Stimulated activated CD8-positive, alpha-beta memory T cell treated with anti-CD3 and anti-CD28 coated beads, Interleukin-7, amount 100 ng/mL, for 4 hours (primary cell): ENCODE data around the gene GBE1.

Experiments
- DNase-seq, 2 donors: peaks; one replicate each; pipeline ENCODE4 v3.0.0-alpha.2; 2020; ENCODE audit warnings: low read depth in 2 of 2

GBE1 gene

DNA sequence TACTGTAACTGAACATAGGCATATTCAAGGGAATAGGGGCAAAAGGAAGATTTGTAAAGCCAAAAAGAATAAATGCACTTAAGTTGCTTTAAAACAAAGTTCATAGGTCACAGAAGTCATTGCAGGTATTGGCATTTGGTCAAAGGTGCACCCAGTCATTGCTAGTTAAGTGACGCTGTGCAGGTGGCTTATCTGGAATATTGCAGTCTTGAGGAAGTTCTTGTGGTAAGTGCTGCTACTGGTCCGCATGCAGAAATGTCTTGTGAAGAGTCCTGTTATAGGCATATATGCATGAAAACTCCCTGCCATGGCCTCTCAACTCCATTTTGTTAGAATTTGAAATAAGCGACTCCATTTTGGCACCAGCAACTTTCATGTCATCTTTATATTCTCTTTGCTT is 293.1 kb downstream of the GBE1 start:
- no peak for DNase-seq

DNA sequence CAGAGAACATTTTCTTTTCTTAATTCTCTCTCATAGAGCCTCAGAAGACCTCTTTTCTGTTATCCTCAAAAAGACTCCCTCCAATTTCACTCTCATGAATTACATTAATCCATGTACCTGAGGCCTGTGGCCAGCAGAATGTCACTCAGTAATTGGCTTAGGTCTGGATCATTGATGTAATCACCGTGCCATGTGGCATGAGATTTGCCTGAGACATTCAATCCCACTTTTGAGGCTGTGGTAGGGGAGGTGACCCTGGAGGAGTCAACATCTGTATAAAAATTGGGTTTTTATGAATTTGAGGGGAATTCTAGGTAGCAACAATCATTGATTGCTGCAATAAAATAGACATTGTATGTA is 295.3 kb downstream of the GBE1 start:
- DNase-seq = no peak

DNA sequence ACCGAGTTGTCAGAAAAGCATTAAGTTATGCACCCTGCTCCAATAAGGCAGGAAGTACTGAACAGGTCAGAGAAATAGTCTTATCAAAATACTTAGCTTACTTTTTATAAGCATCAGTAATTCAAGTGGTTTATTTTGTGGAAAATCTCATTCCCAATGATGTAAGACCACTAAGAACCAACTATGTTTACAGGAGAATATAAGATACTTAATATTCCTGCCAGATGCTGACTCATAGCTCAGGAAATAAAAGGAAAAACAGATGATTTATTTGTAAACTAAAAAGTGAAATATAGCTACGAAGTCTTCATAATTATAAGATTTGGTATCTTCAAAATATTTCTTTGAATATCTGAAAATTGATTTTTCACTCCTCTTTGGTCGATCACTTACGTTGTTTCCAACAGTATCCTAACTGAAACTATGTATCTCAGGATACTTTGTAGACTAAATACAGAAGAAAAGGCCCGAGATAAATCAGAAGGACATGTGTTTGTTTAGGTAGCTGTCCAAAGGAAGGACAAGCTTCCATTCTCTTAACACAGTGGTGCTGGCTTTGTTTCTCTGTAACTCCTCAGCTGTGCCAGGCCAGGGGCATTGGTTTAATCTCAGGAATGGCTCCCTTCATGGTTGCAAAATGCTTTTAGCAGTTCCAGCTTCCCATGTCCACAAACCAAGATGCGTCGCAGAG is 295.8 kb downstream of the GBE1 start:
- DNase-seq = no peak

DNA sequence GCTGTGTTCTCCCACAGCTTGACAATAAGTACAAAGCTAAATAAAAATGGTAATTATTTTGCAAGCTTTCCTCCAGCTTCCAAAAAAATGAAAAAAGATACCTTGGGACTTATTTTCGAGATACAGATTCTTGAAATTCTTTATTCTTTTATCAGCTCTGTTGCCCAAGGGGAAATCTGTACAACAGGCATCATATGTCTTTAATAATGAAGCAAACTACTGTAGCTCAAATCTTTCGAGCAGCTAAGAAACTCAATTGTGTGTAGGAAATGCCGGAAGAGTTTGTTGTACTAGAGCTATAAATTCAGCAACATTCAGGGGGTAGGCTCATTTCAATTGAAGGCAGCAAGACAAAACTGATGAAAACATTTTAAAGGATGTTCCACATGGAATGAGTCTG is 297.7 kb downstream of the GBE1 start:
- no peak for DNase-seq

DNA sequence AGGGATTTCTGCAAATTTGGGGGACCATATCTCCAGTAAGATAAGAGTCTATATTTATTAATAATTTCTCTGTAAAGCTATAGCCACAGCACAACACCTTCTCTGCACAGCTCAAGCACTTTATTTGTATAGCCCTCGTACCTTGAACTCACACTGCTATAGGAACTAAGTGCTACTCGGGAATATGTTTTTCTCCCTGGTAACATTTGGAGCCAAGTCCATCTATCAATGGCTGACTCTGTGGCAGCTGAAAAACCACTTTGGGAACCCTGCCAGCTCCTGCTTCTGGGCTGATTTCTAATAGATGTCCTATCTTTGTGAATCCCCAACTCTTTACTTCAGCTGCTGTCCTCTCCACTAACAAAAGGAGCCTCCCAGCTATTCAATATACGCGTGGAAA is 298.5 kb downstream of the GBE1 start:
- no peak for DNase-seq

DNA sequence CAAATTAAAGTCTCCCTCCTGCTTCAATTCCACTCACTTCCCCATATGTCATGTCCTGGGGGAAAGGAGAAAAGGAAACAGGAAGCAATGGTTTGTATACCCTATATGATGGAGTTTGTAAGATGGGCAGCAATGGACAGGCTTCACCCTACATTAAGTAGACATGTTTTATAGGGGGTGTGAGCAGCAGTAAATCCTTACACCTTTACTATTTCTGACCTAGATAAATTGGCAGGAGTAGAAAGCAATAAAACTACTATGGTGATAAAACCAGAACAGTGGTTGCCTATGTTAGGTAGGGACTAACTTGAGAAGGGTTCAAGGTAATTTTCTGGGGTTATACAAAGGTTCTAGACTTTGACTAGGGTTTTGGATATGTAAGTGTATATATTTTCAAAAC is 301.7 kb downstream of the GBE1 start:
- DNase-seq = no peak

DNA sequence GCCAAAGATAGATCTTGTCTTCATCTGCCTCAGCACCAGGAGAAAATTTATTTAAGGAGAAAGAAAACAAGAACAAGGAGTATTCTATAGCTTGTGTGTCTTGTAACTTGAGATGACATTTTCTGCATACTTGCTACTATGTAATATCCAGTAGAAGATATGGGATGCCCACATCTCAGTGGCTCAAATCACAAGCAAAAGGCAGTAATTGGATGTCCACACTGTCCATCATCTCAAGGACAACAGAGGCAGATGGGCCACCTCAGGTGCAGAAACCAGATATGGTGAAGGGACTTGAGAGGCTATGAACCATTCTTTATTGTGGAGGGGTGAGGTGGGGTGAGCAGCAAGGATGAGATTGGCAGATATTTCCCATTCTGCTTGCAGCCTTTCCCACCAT is 309.0 kb downstream of the GBE1 start:
- DNase-seq = no peak

DNA sequence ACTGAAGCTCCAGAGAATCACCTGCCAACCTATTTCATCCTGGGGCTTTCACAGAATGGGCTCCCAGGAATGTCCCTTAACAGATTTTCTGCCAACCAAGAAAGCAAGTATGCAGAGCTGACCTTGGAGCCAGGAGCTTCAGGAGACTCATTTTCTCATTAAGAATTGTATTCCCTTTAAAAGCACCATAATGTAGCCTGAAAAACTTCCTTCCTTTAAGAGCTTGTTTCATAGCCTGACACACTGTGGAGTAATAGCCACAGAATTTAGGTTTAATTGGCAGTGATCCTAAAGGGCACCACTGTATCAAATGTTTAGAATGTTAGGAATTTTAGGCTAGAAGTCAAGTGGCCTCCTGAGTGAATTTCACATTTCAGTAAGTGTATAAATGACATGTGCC is 309.8 kb downstream of the GBE1 start:
- DNase-seq = no peak

DNA sequence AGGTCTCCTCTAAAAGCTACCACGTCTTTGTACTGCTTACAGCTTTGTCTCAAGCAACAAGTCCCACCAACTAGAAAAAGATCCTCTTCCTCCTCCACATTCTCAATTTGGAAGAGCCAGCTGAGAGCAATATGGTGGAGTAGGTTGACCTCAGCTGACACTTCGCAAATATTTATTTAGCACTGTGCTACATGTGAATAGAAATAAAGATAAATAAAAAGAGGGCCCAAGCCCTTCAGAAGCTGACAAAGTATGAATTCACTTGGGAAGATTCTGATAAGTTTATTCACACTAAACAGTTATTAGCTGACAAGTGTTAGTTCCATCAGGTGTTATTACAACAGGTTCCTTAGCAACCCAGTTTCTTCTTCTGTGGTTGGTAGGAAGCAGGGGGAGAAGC is 310.3 kb downstream of the GBE1 start:
- DNase-seq = no peak

DNA sequence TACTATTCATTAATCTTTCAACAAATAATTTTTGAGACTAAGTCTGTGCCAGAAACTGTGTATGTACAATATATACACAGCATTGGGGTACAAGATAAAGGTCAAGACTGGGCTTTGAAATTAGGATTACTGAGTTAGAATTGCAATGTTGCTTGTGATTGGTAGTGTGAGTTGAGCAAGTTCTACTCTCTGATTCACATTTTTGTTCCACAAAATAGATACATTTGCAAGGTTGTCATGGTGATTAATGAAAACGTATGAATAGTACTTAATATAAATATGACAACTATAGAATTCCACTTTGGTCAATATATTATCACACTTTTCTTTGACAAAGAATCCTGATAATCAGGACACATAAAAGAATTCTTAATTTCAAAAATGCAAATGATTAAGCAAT is 314.6 kb downstream of the GBE1 start:
- DNase-seq = no peak

DNA sequence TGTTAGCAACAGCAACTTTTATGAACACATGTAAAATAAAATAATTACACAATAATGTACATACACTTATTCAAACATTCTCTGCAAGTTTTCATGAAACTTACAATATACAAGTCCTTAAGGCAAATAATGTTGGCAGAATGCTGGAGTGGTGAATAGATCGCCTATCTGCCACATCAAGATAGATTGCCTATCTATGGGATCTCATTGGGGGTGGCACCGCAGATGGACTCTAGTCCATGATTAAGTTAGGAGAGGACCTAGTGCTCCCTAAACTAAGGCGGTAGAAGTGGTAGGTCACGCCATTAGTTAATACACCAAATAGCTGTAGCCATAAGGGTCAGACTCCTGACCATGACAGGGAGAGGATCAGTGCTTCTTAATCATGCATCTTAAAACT is 315.7 kb downstream of the GBE1 start:
- DNase-seq = no peak

DNA sequence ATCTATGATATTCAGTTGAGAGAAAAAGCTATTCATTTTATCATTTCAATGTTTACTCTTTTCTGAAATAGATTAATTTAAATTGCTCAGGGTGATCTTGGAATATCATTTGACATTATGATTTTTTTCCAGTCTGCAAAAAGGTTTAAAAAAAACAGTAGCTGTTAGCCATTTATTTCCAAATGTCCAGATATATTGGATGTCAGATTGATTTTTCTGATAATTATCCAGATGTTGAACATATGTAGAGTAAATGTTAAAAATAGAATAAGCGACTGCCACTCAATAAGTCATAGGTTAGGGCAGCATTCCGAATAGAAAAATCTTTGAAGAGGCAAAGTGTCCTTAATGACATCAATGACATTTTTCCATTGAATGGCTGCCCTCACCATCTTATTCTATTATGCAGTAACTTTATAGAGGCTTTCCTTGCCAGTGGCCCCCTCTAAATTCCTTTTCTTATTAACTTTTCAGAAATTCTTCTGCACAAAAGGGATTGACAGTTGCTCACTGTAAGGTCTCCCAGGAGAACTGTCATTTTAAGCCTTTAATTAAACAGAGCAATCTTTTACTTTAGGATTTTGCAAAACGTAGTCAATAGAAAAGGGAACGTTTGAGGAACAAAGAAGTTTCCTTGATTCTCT is 316.5 kb downstream of the GBE1 start:
- DNase-seq = no peak

DNA sequence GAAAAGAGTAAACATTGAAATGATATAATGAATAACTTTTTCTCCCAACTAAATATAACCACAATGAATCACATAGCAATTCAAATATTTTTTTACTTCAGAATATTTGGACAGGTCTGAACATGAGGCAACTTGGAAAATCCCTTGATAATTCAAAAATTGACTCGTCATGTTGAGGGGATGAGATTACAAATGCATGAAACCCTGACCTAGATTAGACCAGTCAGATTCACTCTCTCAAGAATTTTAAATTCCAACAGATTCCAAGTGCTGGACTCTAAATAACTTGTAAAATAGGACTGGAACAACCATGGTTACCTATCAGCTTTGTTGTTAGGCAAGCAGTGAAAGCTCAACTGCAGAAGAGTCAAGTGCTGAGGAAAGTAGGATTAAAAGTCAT is 317.5 kb downstream of the GBE1 start:
- DNase-seq = no peak

DNA sequence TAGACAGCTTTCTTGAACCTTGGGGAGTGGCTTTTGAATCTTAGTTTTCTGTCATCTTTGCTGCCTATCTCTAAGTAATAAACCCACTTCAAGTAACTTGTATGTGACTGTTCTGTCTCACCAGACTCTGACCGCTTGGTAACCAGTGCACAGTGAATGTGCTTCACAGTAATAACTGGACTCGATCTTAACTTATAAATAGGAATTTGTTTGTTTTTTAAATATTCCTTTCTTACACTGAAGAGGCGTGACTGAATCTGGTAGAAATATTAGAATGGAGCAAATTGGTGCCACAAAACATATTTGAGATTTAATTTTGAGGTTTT is 318.0 kb downstream of the GBE1 start:
- no peak for DNase-seq

DNA sequence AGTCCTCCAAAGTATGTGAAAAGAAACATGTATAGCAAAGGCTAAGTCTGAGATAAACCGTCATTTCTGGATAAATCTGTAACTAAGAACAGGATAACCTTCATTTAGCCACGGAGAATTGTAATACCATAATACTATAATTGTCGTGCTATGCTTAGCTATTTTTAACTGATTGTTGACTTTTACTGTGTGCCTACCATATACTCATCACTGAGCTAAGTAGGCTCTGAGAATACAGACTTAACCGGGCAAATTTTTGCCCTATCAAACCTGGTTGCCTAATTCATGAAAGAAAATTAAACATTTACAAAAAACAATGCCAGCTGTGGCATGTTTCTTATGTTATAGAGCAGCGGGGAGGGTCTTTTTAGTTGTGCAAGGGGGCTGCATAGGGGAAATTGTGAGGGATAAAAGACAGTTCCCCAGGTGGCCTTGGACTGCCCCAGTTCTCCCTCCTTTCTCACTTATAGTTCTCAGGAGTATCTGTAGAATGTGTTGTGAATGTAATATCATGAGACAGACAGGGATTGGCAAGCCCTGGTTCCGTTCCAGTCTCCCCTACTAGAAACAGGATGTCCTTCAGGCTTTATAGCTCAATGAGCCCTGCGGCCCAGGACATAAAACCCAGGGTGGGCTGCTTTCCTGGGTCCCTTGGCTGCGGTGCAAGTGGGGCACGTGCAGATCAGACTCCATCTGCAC is 318.5 kb downstream of the GBE1 start:
- no peak for DNase-seq

DNA sequence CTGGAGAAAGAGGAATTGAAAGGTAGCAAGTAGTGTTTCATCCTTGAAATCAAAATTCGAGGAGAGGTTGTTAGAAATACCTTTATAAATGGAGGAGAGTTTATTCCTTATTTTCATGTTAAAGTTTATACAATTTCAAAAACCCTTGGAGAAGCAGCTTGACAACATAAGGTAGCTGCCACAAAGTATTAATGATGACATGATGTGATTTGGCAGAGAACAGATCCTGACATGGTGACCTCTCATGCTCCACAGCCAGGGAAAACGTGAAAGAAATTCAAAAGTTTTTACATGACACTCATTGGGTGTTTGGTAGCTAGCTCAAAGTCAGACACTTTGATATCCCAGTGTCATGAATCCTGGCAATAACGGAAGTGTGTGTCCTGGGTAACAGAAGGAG is 320.8 kb downstream of the GBE1 start:
- DNase-seq = no peak
